Endothelial cell of umbilical vein (primary cell): ENCODE data around the gene TBXT.

Experiments
- CTCF ChIP-seq, 2 donors: IDR thresholded peaks; 1 replicate in 1 of 2; 2 replicates in 1 of 2; pipeline ENCODE4 v1.5.1; 2011; ENCODE audit warnings: low read length in 2 of 2, mild to moderate bottlenecking in 2 of 2, moderate library complexity in 2 of 2, control low read depth in 1 of 2, inconsistent platforms in 1 of 2, low read depth in 1 of 2; ENCODE audit not compliant: insufficient read depth in 1 of 2; ENCODE audit errors: extremely low read depth in 1 of 2
- MAX ChIP-seq: IDR thresholded peaks from 2 replicates; pipeline ENCODE4 v1.6.1; 2011; ENCODE audit not compliant: insufficient read depth, insufficient read length
- POLR2A ChIP-seq: IDR thresholded peaks from 2 replicates; pipeline ENCODE4 v1.6.1; 2012; ENCODE audit warnings: low read depth, mild to moderate bottlenecking, control low read depth, low read length

GRCh38 chr6:166204852-166205650 lies 37.4 kb upstream of the TBXT start:
- TF ChIP-seq POLR2A (no peak), CTCF (IDR thresholded peaks at IDR 0.05; ENCODE audit: extremely low read depth in 1 of 2, insufficient read depth in 1 of 2, low read depth in 1 of 2, low read length in 2 of 2) (no peak), MAX (no peak)
